GM12878 (cell line): ENCODE results near the gene C19orf33. TPM values are rescaled to one million over a fixed set of nuclear protein-coding genes. Genes with fewer than 3 reads are reported as not detected.
A peak's percentile ranks its signal among the peaks of the same experiment; 100 is the strongest.

Experiments
- DPF2 ChIP-seq: fragments of 450-650 bp; IDR thresholded peaks from 2 replicates; pipeline ENCODE4 v1.6.1; 2017; ENCODE audit warnings: mild to moderate bottlenecking
- HDAC6 ChIP-seq: fragments of 200-600 bp; sonication (generic); IDR thresholded peaks from one replicate; pipeline ENCODE4 v1.8.0; 2017; ENCODE audit warnings: antibody characterized with exemption; ENCODE audit not compliant: unreplicated experiment
- MEF2B ChIP-seq: fragments of 450-650 bp; IDR thresholded peaks from 2 replicates; pipeline ENCODE4 v1.6.1; 2018; ENCODE audit warnings: mild to moderate bottlenecking, moderate library complexity; ENCODE audit not compliant: partially characterized antibody, poor library complexity, severe bottlenecking
- NFYA ChIP-seq: IDR thresholded peaks from 2 replicates; pipeline ENCODE4 v1.6.1; 2011; ENCODE audit warnings: low read depth, mild to moderate bottlenecking, low read length, improper control_type of control experiment, borderline replicate concordance
- POLR2A ChIP-seq: IDR thresholded peaks from 2 replicates; pipeline ENCODE4 v1.6.1; 2011; ENCODE audit warnings: low read depth, mild to moderate bottlenecking, low read length
- TARDBP ChIP-seq: IDR thresholded peaks from 2 replicates; pipeline ENCODE4 v1.6.1; 2016; ENCODE audit warnings: borderline replicate concordance
- TCF12 ChIP-seq: IDR thresholded peaks from 2 replicates; pipeline ENCODE4 v1.6.1; 2011; ENCODE audit warnings: low read depth, mild to moderate bottlenecking, low read length
- ZBTB33 ChIP-seq: fragments of 450-650 bp; IDR thresholded peaks from 2 replicates; pipeline ENCODE4 v1.6.1; 2017; ENCODE audit warnings: mild to moderate bottlenecking
- ZBTB4 ChIP-seq: fragments of 450-650 bp; formaldehyde crosslinking; IDR thresholded peaks from 2 replicates; pipeline ENCODE4 v1.4.0; 2022; ENCODE audit warnings: mild to moderate bottlenecking, moderate library complexity
- polyA plus RNA-seq, 11 experiments: library from polyadenylated mRNA; depleted of rRNA in 4 of 11; unstranded in 6 of 11; stranded (reverse) in 5 of 11; fragments of >200 nt; fragmentation: Nextera tagmentation in 4 of 11; fragmentation: Illumina TruSeq in 1 of 11; extraction: Ambion mirVana in 4 of 11; extraction: Trizol in 1 of 11; gene quantifications; 1 replicate in 1 of 11; 2 replicates in 10 of 11; pipeline versions ENCODE4 v1.2.1 to v1.2.3, GENCODE V29; 2011 to 2016; ENCODE audit warnings: inconsistent platforms in 2 of 11, missing spikeins in 2 of 11, low read depth in 1 of 11
- total RNA-seq, 4 experiments: library from RNA; depleted of rRNA in 3 of 4; stranded (reverse); fragments of >200 nt in 3 of 4; fragmentation: Illumina TruSeq in 1 of 4; extraction: Trizol in 1 of 4; gene quantifications; 2 replicates each; pipeline versions ENCODE4 v1.2.1 to v1.2.3, GENCODE V29; 2013 to 2021

C19orf33 gene
- total and polyA plus RNA-seq, 10 of the 15 experiments (the other 5 are each of a cell fraction or from before 2014, with no cell fraction given), result 0.28 to 0.45 TPM; not detected in 8

- TF ChIP-seq NFYA (no peak), ZBTB33 (no peak), DPF2 (no peak), POLR2A (peak; percentile 54; the same call in 1 of the 2 replicates), ZBTB4 (CRISPR knock-in tag) (no peak), TCF12 (no peak), TARDBP (no peak), HDAC6 (peak; percentile 86), MEF2B (no peak)
These were observed 15.6 kb downstream of the C19orf33 start, which contains the start of gene KCNK6 (continued) for GRCh38 chr19:38319421-38320258.
